NCI-H82 (cell line): ENCODE measurements around the gene AFAP1.

ENCODE experiments used
- DNase-seq: peaks from one replicate; lab custom pipeline; 2025; lab: John Stamatoyannopoulos, UW

Gene AFAP1

DNA sequence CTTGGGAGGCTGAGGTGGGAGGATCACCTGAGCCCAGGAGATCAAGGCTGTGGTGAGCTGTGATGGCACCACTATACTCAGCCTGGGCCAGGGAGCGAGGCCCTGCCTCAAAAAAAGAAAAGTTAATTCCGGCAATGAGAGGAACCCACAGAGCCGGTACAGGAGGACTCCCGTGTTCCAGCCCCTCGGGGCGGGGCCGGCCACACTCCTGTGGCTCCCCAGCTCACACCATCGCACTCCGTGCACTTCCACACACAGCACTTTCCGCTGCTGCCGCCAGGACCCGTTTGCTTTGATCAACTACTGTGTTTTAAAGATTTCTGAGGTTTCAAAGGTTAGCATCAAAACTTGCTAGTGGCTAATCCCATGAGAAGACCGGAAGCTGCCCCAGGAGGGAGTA is 171.7 kb downstream of the AFAP1 start:
- no peak for DNase-seq

DNA sequence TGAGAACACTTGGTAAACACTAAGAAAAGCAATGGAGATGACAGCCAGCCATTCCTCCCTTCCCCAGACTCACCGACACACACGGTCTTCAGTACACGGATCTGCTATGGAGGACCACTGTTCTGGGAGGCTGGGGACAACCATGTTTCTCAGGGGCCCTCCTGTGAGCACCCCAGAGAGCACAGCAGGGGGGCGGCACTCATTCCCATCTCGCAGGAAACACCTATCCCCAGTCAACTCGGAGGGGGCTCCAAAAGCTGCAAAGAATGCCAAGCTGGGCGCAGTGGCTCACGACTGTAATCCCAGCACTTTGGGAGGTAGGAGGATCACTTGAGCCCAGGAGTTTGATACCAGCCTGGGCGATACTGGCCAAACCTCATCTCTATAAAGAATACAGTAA is 172.1 kb downstream of the AFAP1 start:
- no peak for DNase-seq

DNA sequence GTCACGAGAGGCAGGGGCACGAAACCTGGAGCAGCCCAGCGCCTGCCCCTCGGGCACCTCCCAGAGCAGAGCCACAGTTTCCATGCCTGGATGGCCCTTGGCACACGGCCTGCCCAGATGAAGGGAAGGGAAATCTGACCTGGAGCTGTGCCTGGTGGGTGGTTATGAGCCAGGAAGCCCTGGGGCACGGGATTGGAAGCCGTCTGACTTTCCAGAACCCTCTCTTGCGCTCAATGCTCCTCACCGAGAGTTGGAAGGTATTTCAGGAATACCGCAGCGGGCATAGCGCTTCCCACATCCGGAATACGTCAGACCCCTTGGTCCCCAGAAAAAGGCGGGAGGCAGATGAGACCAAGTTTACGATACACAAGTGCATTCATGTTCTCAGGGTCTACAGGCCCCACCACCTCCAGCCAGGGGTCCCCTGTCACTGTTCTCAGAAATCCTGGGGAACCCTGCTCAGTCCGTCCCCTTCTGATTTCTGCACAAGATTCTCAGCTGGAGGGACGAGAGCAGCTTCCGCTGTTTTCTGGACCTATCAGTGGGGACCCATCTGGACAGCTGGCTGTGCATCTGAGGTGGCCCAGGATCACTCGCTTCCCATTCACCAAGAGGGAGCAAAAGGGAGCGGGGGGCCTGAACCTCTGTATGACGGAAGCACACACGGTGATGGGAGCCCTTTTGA is 172.9 kb downstream of the AFAP1 start:
- DNase-seq: no peak

GRCh38 chr4:7766086-7766485 is 173.6 kb downstream of the AFAP1 start:
- DNase-seq: no peak

DNA sequence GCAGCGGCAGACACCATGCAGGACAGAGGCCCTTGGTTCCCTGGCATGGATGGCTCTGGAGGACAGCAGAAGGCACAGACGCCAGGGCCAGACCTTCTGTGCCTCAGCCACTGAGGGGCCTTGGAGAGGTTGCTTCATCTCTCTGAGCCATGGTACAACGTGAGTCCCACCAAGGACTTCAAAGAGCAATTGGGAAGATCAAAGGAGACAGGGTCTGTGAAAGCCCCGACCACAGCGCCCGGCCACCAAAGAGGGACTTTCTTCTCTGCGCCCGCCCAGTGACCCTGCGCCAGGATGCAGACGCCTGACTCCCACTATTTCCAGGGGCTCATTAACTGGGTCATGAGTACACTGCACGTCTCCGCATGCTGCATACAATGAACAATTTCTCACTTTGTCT is 174.0 kb downstream of the AFAP1 start:
- DNase-seq: no peak

DNA sequence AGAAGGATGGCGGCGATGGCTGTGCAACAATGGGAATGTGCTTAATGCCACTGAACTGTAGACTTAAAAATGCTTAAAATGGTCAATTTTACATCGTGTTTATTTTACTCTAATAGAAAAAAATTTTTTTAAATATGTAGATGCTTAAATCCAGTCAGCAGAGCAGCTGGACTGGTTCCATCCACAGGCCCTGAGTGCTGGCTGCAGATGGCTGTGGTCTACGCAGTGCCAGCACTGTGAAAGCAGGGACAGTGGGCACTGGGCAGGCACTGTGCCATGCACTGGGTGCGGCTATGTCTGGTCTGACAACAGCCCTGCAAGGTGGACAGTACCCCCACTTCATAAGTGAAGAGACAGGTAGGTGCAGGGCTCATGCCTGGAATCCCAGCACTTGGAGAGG is 175.2 kb downstream of the AFAP1 start:
- no peak for DNase-seq

DNA sequence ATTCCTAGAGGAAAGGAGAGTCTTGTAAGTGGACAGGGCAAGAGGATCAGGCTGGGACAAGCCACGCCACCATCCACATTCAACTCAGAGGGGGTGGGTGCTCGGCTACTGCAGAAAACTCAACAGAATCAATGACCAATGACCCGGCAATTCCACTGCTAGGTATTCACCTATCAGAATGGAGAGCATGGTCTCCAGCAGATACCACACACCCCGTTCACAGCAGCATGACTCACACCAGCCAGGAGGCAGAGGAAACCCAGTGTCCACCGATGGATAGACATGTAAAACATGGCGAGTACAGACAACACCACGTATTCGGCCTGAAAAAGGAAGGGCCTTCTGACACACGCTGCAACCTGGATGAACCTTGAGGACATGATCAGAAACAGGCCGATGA is 175.9 kb downstream of the AFAP1 start:
- no peak for DNase-seq

DNA sequence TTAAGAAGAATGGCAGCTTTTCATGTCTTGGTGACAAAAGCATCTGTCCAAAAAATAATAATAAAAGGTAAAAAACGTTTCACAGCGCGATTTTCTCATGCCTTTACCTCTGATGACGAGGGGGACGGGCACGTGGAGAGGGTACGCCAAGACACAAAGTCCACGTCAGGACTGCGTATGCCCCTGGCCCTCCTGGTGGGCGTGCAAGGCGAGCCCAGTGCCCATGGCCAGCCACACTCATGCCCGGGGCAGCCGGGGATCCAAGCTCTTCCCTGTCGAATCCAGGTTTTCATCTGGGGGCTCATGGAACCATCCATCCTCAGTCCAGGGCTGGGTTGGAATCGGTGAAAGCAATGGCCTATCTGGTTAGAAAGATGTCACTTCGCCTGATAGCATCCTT is 176.6 kb downstream of the AFAP1 start:
- DNase-seq: no peak

DNA sequence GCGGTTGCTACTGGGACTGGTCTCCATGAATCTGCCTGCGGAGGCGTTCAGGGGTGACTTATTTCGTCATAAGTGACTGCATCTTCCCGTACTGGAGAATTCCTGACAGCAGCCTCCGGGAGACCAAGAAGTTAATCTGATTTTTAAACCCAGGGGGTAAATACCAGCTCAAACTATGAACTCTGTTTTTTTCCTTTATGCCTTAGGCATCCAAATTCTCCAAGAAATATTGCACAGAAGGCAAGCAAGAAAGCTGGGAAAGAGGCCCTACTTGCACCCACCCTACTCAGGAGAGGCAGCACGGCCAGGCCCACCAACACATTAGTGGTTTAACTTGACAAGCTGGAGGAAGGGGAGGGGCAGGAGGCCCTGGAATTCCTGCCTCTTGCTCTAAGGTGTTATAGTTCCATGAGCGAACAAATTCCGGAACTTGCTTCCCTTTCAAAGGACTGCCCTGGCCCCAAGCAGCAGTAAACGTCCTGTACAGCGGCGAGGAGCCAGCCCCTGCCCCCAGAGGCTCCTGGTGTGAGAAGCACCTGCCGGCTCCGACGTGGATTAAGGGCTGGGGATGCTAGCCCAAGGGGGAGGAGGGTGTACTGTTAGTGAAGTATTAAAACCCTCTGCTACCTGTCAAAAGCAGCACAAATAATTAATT is 177.2 kb downstream of the AFAP1 start:
- DNase-seq: no peak

GRCh38 chr4:7761720-7762119 is 177.9 kb downstream of the AFAP1 start:
- peak; percentile 69 for DNase-seq

- no peak for DNase-seq
Measured at GRCh38 chr4:7761312-7761711, 178.3 kb downstream of the AFAP1 start.

- DNase-seq: no peak
Measured at GRCh38 chr4:7760706-7761105, 179.0 kb downstream of the AFAP1 start.

- no peak for DNase-seq
Measured at GRCh38 chr4:7760228-7760627, 179.4 kb downstream of the AFAP1 start.

DNA sequence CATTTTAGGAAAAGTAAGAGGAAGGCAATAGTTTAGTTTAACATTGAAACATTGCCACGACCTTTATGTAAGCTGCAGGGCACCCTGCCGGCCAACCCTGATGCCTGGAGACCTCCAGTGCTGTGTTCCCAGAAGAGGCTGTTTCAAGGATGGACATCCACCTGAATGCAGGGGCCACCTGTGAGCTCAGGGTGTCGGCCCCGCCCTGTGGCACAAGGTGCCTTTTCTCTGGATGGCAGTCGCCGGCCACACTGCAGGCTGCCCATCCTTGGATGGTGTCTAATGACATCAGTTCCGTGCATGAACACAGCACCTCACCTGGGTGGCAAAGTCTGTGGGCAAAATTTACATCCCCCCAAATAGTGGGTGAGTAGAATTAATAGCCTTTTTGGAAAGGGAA is 180.0 kb downstream of the AFAP1 start:
- DNase-seq: no peak

DNA sequence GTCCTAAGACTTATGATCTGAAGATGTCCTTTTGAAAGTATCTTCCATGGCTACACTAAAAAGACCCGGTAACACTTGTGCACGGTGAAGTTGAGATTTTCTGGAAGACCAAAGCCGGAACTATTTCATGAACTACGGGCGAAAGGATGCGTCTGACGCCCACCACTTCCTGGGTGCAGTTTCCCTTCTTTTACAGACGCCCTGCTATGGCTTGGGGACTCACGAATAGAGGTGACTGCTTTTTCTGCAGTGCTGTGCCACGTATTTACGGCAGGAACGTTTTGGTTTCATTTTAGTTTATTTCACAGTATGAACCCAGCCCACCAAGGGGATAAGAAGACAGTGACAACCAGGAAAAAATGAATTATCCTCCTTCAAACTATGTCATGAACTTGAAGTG is 180.4 kb downstream of the AFAP1 start:
- no peak for DNase-seq

DNA sequence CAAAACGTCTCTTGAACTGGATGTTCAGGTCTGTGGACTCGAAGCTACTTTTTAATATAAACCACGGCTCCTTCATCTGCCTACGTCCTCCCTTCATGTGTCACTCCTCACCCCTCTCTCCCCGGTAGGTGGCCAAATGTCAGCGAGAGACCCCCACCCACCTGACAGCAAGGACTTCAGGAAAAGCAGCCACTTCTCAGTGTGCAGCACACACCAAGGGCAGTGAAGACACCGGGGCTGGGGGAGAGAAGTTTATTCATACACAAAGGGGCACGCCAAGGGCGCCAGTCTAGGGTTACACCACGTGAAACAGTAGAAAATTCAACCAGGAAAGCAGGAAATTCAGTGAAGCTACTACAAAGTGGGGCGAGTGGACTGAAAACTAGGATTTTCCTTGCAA is 181.2 kb downstream of the AFAP1 start:
- no peak for DNase-seq

DNA sequence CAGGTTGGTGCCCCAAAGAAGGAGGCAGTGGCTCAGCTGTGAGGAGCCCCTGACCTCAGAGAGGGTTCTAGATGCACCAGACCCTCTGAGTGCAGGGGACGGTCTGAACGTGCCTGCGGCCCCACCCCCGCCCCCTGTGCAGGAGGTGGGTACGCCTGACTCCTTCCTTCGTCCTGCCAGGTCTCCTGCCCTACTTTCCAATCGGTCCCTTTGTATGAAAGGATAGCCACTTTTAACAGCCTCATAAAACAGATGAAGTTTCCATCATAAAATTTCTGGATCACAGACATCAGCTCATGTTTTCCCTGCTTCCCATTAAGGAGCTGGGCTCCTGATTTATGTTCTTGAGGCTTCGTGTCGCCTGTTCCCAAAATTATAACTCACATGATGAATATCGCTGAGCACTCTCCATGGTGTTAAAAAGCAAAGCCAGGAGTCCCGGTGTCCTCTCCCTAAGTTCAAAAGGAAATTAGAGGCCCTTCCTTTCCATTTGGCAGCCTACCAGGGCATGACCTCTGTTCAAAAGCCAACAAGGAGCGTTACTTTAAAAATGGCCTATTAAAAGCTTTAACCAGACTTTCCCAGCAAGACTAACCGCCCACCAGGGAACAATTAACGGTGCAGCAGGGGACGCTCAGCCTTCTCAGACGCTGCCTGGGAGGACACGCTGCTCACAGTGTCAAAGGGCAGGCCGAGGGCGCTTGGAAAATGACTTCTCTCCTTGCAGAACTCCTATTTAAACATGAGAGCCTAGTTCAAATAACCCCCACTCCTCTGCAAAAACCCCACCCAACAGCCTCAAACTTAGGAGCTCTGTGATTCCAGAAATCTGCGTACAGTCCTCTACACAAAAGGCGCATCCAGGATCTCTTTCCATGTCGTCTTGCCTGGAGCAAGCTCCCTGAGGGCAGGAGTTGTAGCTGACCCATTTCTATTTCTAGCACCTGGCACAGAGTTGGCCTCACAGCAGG is 181.9 kb downstream of the AFAP1 start:
- DNase-seq: no peak

GRCh38 chr4:7756561-7757355 is 182.9 kb downstream of the AFAP1 start:
- DNase-seq: no peak

GRCh38 chr4:7756071-7756470 is 183.6 kb downstream of the AFAP1 start:
- no peak for DNase-seq

GRCh38 chr4:7755561-7755960 is 184.1 kb downstream of the AFAP1 start:
- DNase-seq: no peak

DNA sequence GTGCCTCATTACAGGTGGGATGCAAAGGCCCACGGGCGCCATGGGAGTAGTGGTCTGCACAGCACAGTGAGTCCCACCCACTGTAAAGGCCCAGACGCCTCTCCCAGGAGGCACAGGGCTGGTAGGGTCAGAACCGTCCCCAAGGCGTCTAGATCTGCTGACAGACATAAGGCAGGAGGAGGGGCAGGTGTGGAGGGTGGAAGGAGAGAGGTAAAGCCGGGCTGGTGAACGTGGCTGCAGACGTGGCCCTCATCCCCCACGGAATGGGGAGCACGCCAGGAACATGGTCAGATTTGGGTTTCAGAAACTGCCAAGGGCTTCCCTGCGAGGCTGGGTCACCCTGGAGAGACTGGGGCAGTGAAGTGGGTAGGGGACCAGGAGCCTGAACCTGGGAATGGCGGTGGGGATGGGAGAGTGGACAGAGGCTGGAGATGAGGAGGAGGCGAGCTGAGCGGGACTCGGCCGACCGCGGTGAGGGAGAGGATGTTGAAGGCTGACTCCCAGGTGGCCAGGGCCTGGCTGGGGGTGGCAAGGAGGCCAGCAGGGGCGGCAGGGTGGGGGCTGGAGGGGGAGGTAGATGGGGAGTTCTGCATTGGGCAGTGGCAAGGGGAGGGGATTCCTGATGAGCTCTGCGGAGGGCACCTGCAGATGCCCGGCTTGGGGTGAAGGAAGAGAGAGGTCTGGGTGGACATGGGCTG is 184.9 kb downstream of the AFAP1 start:
- no peak for DNase-seq
